KOPT-K1 (cell line): ENCODE measurements around the gene GZF1.

Experiments used
- H3K27ac ChIP-seq: fragments of 200-600 bp; sonication (generic); 2 replicates; pipeline ENCODE4 v1.5.1; 2016; ENCODE audit warnings: antibody characterized with exemption, mild to moderate bottlenecking, low read depth, low read length; ENCODE audit not compliant: poor library complexity, severe bottlenecking
- H3K36me3 ChIP-seq: fragments of 200-600 bp; sonication (generic); 2 replicates; pipeline ENCODE4 v1.5.1; 2017; ENCODE audit warnings: antibody characterized with exemption, mild to moderate bottlenecking, low read length, moderate library complexity; ENCODE audit not compliant: insufficient read depth
- H3K9me3 ChIP-seq: fragments of 200-600 bp; sonication (generic); 2 replicates; pipeline ENCODE4 v1.5.1; 2017; ENCODE audit warnings: antibody characterized with exemption, low read length, mild to moderate bottlenecking; ENCODE audit not compliant: insufficient read depth, poor library complexity, severe bottlenecking

Gene GZF1

DNA sequence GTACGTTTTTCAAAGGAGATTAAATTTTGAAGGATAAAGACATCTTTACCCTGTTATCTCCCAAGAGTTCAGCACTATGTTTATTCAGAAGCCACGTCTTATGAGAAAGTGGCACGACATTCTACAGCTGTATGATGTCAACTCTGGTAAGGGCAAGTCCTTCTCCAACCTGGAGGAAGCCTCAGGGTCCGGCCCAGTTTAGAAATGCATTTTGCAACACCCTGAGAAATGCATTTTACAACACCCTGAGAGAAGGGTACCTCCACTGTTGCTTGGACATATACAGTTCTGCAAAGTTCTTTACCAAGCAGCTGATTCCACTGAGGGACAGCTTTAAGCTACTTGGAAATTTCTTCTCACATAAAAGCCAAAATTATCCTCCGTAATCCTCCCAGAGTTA, 41.8 kb downstream of the GZF1 start:
- Histone ChIP-seq H3K36me3 (peaks cover 4% of the 10 kb centered on the region), H3K27ac (no peak overlapping the region), H3K9me3 (no peaks in the 10 kb centered on the region)

- H3K36me3 ChIP-seq = peaks cover 4% of the 10 kb centered on the region
- H3K9me3 ChIP-seq = no peaks in the 10 kb centered on the region
- no peak overlapping the region for H3K27ac ChIP-seq
Measured at GRCh38 chr20:23404196-23404595, 42.2 kb downstream of the GZF1 start.

GRCh38 chr20:23406880-23407279, 44.9 kb downstream of the GZF1 start:
- Histone ChIP-seq H3K36me3 (no peaks in the 10 kb centered on the region), H3K27ac (no peak overlapping the region)

GRCh38 chr20:23407781-23408464, 45.9 kb downstream of the GZF1 start:
- Histone ChIP-seq H3K9me3 (no peaks in the 10 kb centered on the region), H3K36me3 (no peaks in the 10 kb centered on the region), H3K27ac (no peak overlapping the region)

More at GRCh38 chr20:23406880-23407279, 44.9 kb downstream of the GZF1 start:
- no peaks in the 10 kb centered on the region for H3K9me3 ChIP-seq

DNA sequence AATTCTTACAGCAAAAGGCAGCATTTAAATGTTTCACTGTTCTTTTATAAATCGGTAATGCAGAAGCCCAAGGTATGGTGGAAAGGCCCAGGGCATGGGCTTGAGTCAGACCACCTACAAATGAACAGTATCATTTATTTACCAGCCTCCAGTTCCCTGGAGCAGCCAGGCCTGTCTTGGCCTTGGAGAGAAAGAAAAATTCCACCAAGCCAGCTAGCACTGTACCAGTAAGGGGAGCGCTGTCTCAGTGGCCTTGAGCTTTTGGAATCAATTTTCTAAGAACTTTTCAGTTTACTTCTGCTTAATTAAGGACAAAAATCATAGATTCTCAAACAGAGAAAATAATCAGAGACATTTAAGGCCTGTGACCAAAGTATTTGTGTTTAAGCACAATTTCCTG, 47.0 kb downstream of the GZF1 start:
- Histone ChIP-seq H3K36me3 (no peaks in the 10 kb centered on the region), H3K27ac (no peak overlapping the region), H3K9me3 (no peaks in the 10 kb centered on the region)

GRCh38 chr20:23409800-23410199, 47.8 kb downstream of the GZF1 start:
- Histone ChIP-seq H3K27ac (no peak overlapping the region), H3K9me3 (no peaks in the 10 kb centered on the region), H3K36me3 (no peaks in the 10 kb centered on the region)

GRCh38 chr20:23410916-23411695, 49.1 kb downstream of the GZF1 start:
- H3K9me3 ChIP-seq = no peaks in the 10 kb centered on the region
- no peaks in the 10 kb centered on the region for H3K36me3 ChIP-seq
- no peak overlapping the region for H3K27ac ChIP-seq

GRCh38 chr20:23412026-23412425, 50.0 kb downstream of the GZF1 start:
- no peak overlapping the region for H3K27ac ChIP-seq
- H3K36me3 ChIP-seq = no peaks in the 10 kb centered on the region
- H3K9me3 ChIP-seq = no peaks in the 10 kb centered on the region

GRCh38 chr20:23413862-23414422, 52.0 kb downstream of the GZF1 start:
- Histone ChIP-seq H3K9me3 (no peaks in the 10 kb centered on the region), H3K27ac (no peak overlapping the region), H3K36me3 (no peaks in the 10 kb centered on the region)

GRCh38 chr20:23414526-23415188, 52.7 kb downstream of the GZF1 start:
- no peaks in the 10 kb centered on the region for H3K9me3 ChIP-seq
- no peaks in the 10 kb centered on the region for H3K36me3 ChIP-seq
- H3K27ac ChIP-seq = no peak overlapping the region

GRCh38 chr20:23415555-23415954, 53.6 kb downstream of the GZF1 start:
- no peak overlapping the region for H3K27ac ChIP-seq
- H3K36me3 ChIP-seq = no peaks in the 10 kb centered on the region
- H3K9me3 ChIP-seq = no peaks in the 10 kb centered on the region

GRCh38 chr20:23415959-23416583, 54.1 kb downstream of the GZF1 start:
- Histone ChIP-seq H3K36me3 (no peaks in the 10 kb centered on the region), H3K9me3 (no peaks in the 10 kb centered on the region), H3K27ac (no peak overlapping the region)

DNA sequence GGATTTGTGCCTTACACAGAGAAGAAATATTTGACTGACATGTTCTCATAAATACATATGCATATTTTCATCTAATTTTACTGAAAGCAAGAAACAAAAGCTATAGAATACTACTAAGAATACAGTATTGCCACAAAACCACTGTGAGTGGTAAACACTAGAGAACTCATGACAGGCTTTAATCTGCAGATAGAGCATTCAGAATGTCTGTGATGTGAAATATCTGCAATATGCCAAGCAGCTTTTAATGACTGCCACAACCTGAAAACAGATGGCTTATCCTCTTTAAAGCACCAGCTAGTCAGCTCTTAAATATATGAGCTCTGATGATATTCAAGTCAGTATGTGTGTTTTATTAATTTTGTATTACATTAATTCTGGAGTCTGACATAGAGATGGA, 55.9 kb downstream of the GZF1 start:
- H3K9me3 ChIP-seq = no peaks in the 10 kb centered on the region
- no peaks in the 10 kb centered on the region for H3K36me3 ChIP-seq
- no peak overlapping the region for H3K27ac ChIP-seq

DNA sequence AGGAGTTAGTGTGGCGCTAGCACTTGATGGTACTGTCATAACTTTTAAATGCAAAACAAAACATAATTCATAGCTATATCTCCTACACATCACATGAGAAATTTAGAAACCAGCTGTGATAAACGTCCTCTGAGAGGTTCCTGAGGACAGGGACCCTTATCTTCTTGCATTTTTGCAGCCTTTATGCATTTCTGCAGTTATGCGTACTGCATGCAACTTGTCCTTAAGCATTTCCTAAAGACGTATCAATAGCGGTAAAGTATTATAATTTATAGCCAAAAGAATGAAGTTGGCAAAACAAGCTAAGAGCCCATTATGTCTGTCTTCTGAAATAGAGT, 57.6 kb downstream of the GZF1 start:
- no peaks in the 10 kb centered on the region for H3K36me3 ChIP-seq
- no peak overlapping the region for H3K27ac ChIP-seq
- H3K9me3 ChIP-seq = no peaks in the 10 kb centered on the region
